ENCODE measurements around the gene RASSF1. TPM values are rescaled to one million over a fixed set of nuclear protein-coding genes. Genes with fewer than 3 reads are reported as not detected.

RASSF1 gene
- total and polyA plus RNA-seq, 2 of the 13 experiments (the other 11 are each of a cell fraction or from before 2014, with no cell fraction given) = 10.2 to 27.5 TPM

DNA sequence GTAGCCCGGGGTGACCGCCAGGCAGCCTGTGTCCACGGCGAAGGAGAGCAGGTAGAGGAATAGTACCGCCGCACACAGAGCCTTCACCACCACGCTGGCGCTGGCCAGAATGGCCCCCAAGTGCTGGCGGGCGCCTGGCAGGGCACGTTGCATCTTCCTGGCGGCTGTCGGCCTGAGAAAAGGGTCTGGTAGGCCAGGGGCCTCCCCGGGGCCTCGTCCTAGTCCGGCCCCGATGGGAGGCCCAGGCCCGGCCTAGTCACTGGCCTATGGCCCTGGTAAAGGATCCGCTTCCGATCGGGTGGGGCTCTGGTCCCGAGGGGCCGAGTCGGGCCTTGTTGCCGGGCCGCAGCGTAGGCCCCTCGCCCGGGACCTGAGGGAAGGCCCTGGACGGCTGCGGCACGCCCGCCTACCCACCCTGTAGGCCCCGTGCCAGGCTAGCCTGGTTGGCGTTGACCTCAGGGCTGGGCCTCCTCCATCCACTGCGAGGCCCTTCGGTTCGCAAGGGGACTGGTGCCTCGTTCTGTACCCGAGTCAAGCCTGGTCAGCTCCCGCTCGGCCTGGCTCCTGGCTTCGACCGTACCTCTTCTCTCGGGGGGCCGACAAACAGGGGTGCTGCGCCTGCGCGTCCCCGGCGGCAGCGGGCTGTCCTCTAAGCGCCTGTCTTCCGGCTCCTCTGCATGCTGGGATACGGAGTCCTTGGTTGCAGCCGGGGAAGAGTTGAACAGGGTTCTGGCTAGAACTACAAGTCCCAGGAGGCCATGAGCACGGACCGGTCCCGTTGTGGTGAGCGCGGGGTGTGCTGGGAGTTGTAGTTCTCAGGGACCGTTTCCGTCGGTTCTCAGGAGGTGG, 18.5 kb upstream of the RASSF1 start, which contains the start of gene TMEM115 (continued):
- TF ChIP-seq, protein P1, sequence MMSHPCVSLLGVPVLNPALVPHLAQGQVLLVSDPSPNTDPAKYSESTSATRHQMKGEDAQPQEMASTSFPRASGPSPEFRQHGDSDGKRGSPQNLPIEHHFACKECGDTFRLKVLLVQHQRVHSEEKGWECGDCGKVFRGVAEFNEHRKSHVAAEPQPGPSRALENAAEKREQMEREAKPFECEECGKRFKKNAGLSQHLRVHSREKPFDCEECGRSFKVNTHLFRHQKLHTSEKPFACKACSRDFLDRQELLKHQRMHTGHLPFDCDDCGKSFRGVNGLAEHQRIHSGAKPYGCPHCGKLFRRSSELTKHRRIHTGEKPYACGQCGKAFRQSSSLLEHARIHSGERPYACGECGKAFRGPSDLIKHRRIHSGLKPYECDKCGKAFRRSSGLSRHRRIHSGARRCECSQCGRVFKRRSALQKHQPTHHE (CRISPR knock-in tag; IDR thresholded peaks at IDR 0.05; ENCODE audit: borderline replicate concordance) = peak; percentile 36; the same call in 1 of the 2 replicates
- TF ChIP-seq HOMEZ (CRISPR knock-in tag; IDR thresholded peaks at IDR 0.05; ENCODE audit: low read depth) = no peak
- no peak for TF ChIP-seq ZNF562 (CRISPR knock-in tag; IDR thresholded peaks at IDR 0.05; ENCODE audit: borderline replicate concordance)
- TF ChIP-seq GTF2F1 (IDR thresholded peaks at IDR 0.05; ENCODE audit: low read length) = no peak
- TF ChIP-seq CAMTA2 (CRISPR knock-in tag; IDR thresholded peaks at IDR 0.05; ENCODE audit: borderline replicate concordance) = peak; percentile 55; the same call in 1 of the 2 replicates
- TF ChIP-seq, protein P2, sequence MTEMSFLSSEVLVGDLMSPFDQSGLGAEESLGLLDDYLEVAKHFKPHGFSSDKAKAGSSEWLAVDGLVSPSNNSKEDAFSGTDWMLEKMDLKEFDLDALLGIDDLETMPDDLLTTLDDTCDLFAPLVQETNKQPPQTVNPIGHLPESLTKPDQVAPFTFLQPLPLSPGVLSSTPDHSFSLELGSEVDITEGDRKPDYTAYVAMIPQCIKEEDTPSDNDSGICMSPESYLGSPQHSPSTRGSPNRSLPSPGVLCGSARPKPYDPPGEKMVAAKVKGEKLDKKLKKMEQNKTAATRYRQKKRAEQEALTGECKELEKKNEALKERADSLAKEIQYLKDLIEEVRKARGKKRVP (CRISPR knock-in tag; IDR thresholded peaks at IDR 0.05) = no peak
- TF ChIP-seq THAP8 (CRISPR knock-in tag; IDR thresholded peaks at IDR 0.05; ENCODE audit: borderline replicate concordance) = no peak; the same call in 1 of the 2 replicates
- TF ChIP-seq, protein P3, sequence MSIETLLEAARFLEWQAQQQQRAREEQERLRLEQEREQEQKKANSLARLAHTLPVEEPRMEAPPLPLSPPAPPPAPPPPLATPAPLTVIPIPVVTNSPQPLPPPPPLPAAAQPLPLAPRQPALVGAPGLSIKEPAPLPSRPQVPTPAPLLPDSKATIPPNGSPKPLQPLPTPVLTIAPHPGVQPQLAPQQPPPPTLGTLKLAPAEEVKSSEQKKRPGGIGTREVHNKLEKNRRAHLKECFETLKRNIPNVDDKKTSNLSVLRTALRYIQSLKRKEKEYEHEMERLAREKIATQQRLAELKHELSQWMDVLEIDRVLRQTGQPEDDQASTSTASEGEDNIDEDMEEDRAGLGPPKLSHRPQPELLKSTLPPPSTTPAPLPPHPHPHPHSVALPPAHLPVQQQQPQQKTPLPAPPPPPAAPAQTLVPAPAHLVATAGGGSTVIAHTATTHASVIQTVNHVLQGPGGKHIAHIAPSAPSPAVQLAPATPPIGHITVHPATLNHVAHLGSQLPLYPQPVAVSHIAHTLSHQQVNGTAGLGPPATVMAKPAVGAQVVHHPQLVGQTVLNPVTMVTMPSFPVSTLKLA (IDR thresholded peaks at IDR 0.05) = no peak
- TF ChIP-seq SKI (IDR thresholded peaks at IDR 0.05; ENCODE audit: partially characterized antibody) = no peak
- TF ChIP-seq LRRFIP1 (CRISPR knock-in tag; conservative IDR thresholded peaks at IDR 0.05) = no peak
- TF ChIP-seq, protein P4, sequence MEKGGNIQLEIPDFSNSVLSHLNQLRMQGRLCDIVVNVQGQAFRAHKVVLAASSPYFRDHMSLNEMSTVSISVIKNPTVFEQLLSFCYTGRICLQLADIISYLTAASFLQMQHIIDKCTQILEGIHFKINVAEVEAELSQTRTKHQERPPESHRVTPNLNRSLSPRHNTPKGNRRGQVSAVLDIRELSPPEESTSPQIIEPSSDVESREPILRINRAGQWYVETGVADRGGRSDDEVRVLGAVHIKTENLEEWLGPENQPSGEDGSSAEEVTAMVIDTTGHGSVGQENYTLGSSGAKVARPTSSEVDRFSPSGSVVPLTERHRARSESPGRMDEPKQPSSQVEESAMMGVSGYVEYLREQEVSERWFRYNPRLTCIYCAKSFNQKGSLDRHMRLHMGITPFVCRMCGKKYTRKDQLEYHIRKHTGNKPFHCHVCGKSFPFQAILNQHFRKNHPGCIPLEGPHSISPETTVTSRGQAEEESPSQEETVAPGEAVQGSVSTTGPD (CRISPR knock-in tag; IDR thresholded peaks at IDR 0.05) = no peak
- TF ChIP-seq SIN3B (IDR thresholded peaks at IDR 0.05; ENCODE audit: low read length) = no peak
- no peak for TF ChIP-seq ZMYM4 (CRISPR knock-in tag; IDR thresholded peaks at IDR 0.05)
- TF ChIP-seq ZNF569 (CRISPR knock-in tag; IDR thresholded peaks at IDR 0.05; ENCODE audit: borderline replicate concordance) = 0 out of 2 replicates have a peak, but pooled peaks have one; percentile 71
- peak; percentile 67 for TF ChIP-seq HDAC1 (CRISPR knock-in tag; IDR thresholded peaks at IDR 0.05)
- TF ChIP-seq ZNF335 (CRISPR knock-in tag; IDR thresholded peaks at IDR 0.05) = peak; percentile 99
- TF ChIP-seq ZBTB8A (CRISPR knock-in tag; IDR thresholded peaks at IDR 0.05; ENCODE audit: borderline replicate concordance, low read depth) = peak; percentile 27; the same call in 1 of the 2 replicates
